Liver (tissue), 9 donors: ENCODE data around the gene LRRC18. TPM values are rescaled to one million over a fixed set of nuclear protein-coding genes. Genes with fewer than 3 reads are reported as not detected.

Source experiments
- DNase-seq: peaks from one replicate; pipeline ENCODE4 v3.0.0-alpha.2; 2017; ENCODE audit warnings: low spot score
- H3K27ac ChIP-seq, 2 donors: one replicate each; pipeline ENCODE4 v1.7.0; 2013; ENCODE audit warnings: inconsistent platforms in 2 of 2, low read length in 2 of 2, control low read depth in 1 of 2, low read depth in 1 of 2, mild to moderate bottlenecking in 1 of 2
- H3K27me3 ChIP-seq, 4 donors: one replicate each; pipeline versions ENCODE4 v1.6.1 to v1.7.0; 2013; ENCODE audit warnings: low read length in 3 of 4, inconsistent platforms in 1 of 4, mild to moderate bottlenecking in 1 of 4, moderate library complexity in 1 of 4; ENCODE audit not compliant: control insufficient read depth in 4 of 4, insufficient read depth in 4 of 4
- H3K36me3 ChIP-seq, 4 donors: one replicate each; pipeline versions ENCODE4 v1.6.1 to v1.7.0; 2013; ENCODE audit warnings: low read length in 3 of 4, mild to moderate bottlenecking in 3 of 4, low read depth in 1 of 4, moderate library complexity in 1 of 4; ENCODE audit not compliant: control insufficient read depth in 4 of 4, insufficient read depth in 3 of 4
- H3K4me1 ChIP-seq, 4 donors: one replicate each; pipeline versions ENCODE4 v1.6.1 to v1.7.0; 2013; ENCODE audit warnings: low read length in 3 of 4, mild to moderate bottlenecking in 3 of 4, moderate library complexity in 1 of 4; ENCODE audit not compliant: control insufficient read depth in 4 of 4, insufficient read depth in 4 of 4
- H3K4me3 ChIP-seq, 3 donors: one replicate each; pipeline versions ENCODE4 v1.6.1 to v1.7.0; 2013; ENCODE audit warnings: low read length in 3 of 3, control low read depth in 1 of 3, low read depth in 1 of 3, mild to moderate bottlenecking in 1 of 3
- H3K9ac ChIP-seq, 2 donors: one replicate each; pipeline ENCODE4 v1.7.0; 2013; ENCODE audit warnings: low read length in 2 of 2, mild to moderate bottlenecking in 2 of 2, moderate library complexity in 2 of 2, control low read depth in 1 of 2, low read depth in 1 of 2
- H3K9me3 ChIP-seq, 4 donors: one replicate each; pipeline versions ENCODE4 v1.6.1 to v1.7.0; 2013; ENCODE audit warnings: low read length in 3 of 4; ENCODE audit not compliant: control insufficient read depth in 4 of 4
- ATF3 ChIP-seq: IDR thresholded peaks from 2 replicates; pipeline ENCODE4 v1.6.1; 2016; ENCODE audit warnings: antibody characterized with exemption
- CTCF ChIP-seq: fragments of 150-350 bp; IDR thresholded peaks from 2 replicates; pipeline ENCODE4 v1.5.1; 2017; ENCODE audit warnings: improper control_type of control experiment, low read depth, low read length; ENCODE audit not compliant: missing input control
- EGR1 ChIP-seq, 2 donors: IDR thresholded peaks; 2 replicates each; pipeline ENCODE4 v1.6.1; 2016 to 2018; ENCODE audit warnings: antibody characterized with exemption in 2 of 2, low read depth in 2 of 2
- FOXA1 ChIP-seq: IDR thresholded peaks from 2 replicates; pipeline ENCODE4 v1.6.1; 2016; ENCODE audit warnings: antibody characterized with exemption
- FOXA2 ChIP-seq: IDR thresholded peaks from 2 replicates; pipeline ENCODE4 v1.6.1; 2016; ENCODE audit warnings: antibody characterized with exemption
- GABPA ChIP-seq, 2 donors: IDR thresholded peaks in 1 of 2; conservative IDR thresholded peaks in 1 of 2; 2 replicates each; pipeline ENCODE4 v1.6.1; 2016; ENCODE audit warnings: antibody characterized with exemption in 2 of 2, mild to moderate bottlenecking in 1 of 2, moderate library complexity in 1 of 2
- HNF4A ChIP-seq, 2 donors: conservative IDR thresholded peaks; 2 replicates each; pipeline ENCODE4 v1.6.1; 2016; ENCODE audit warnings: antibody characterized with exemption in 2 of 2, mild to moderate bottlenecking in 2 of 2
- HNF4G ChIP-seq: IDR thresholded peaks from 2 replicates; pipeline ENCODE4 v1.6.1; 2016; ENCODE audit warnings: antibody characterized with exemption
- JUND ChIP-seq, 2 donors: IDR thresholded peaks; 2 replicates each; pipeline ENCODE4 v1.6.1; 2016; ENCODE audit warnings: antibody characterized with exemption in 2 of 2
- MAX ChIP-seq: IDR thresholded peaks from 2 replicates; pipeline ENCODE4 v1.6.1; 2016; ENCODE audit warnings: antibody characterized with exemption
- NR2F2 ChIP-seq: IDR thresholded peaks from 2 replicates; pipeline ENCODE4 v1.6.1; 2016; ENCODE audit warnings: antibody characterized with exemption
- RAD21 ChIP-seq, 2 donors: IDR thresholded peaks; 2 replicates each; pipeline ENCODE4 v1.6.1; 2016; ENCODE audit warnings: antibody characterized with exemption in 2 of 2, mild to moderate bottlenecking in 2 of 2
- REST ChIP-seq: IDR thresholded peaks from 2 replicates; pipeline ENCODE4 v1.6.1; 2016; ENCODE audit warnings: antibody characterized with exemption, mild to moderate bottlenecking
- RXRA ChIP-seq, 2 donors: IDR thresholded peaks; 2 replicates each; pipeline ENCODE4 v1.6.1; 2017 to 2018; ENCODE audit warnings: antibody characterized with exemption in 2 of 2, mild to moderate bottlenecking in 1 of 2
- SP1 ChIP-seq: IDR thresholded peaks from 2 replicates; pipeline ENCODE4 v1.6.1; 2018; ENCODE audit warnings: antibody characterized with exemption, mild to moderate bottlenecking
- TAF1 ChIP-seq: conservative IDR thresholded peaks from 2 replicates; pipeline ENCODE4 v1.6.1; 2016; ENCODE audit warnings: antibody characterized with exemption, mild to moderate bottlenecking
- YY1 ChIP-seq: IDR thresholded peaks from 2 replicates; pipeline ENCODE4 v1.6.1; 2016; ENCODE audit warnings: antibody characterized with exemption, mild to moderate bottlenecking
- ZBTB33 ChIP-seq: IDR thresholded peaks from 2 replicates; pipeline ENCODE4 v1.6.1; 2016; ENCODE audit warnings: antibody characterized with exemption
- WGBS: extraction: QIAGEN DNeasy Blood & Tissue Kit; methylation state at CpG from one replicate; pipeline ENCODE4 v1.1.7; 2013; 5-methylcytosine and 5-hydroxymethylcytosine counted together
- polyA plus RNA-seq, 2 donors: library from polyadenylated mRNA; stranded (reverse) in 1 of 2; unstranded in 1 of 2; fragments of 200-250 nt in 1 of 2; fragments of >200 nt in 1 of 2; fragmentation: Nextera tagmentation in 1 of 2; extraction: Ambion mirVana in 1 of 2; gene quantifications; one replicate each; pipeline versions ENCODE4 v1.2.1 to v1.2.3, GENCODE V29; 2013 to 2015
- total RNA-seq, 2 donors: library from RNA; depleted of rRNA; stranded (reverse); fragments of >200 nt; gene quantifications; one replicate each; pipeline ENCODE4 v1.2.3, GENCODE V29; 2014
- donor health status: healthy.
- donor health status: healthy.
- donor health status: healthy.
- donor health status: healthy.
- donor health status: healthy.

The LRRC18 gene
- total and polyA plus RNA-seq, 4 donors = not detected

- Histone ChIP-seq H3K9ac (no peak overlapping the region), H3K4me1 (no peaks in the 10 kb centered on the region), H3K27me3 (no peaks in the 10 kb centered on the region), H3K36me3 (no peaks in the 10 kb centered on the region), H3K9me3 (no peaks in the 10 kb centered on the region), H3K27ac (no peak overlapping the region), H3K4me3 (no peak overlapping the region)
- TF ChIP-seq SP1 (no peak), RAD21 (IDR thresholded peaks at IDR 0.05) (no peak), HNF4G (no peak), GABPA (IDR thresholded peaks at IDR 0.05 in 1 of 2, conservative IDR thresholded peaks at IDR 0.05 in 1 of 2) (no peak), FOXA1 (no peak), YY1 (no peak), JUND (IDR thresholded peaks at IDR 0.05) (no peak)
- no peak for DNase-seq
- 91% methylated on average over 3 of the region's 3 CpGs for WGBS
These were observed 4.5 kb upstream of the LRRC18 start for GRCh38 chr10:48944171-48944570.

- H3K9me3 ChIP-seq = no peaks in the 10 kb centered on the region
- DNase-seq = no peak
- H3K27ac ChIP-seq = no peak overlapping the region
- no peaks in the 10 kb centered on the region for H3K27me3 ChIP-seq
- TF ChIP-seq RXRA (IDR thresholded peaks at IDR 0.05) (no peak), FOXA1 (no peak), YY1 (no peak), CTCF (no peak), ZBTB33 (no peak), NR2F2 (no peak), REST (no peak), JUND (IDR thresholded peaks at IDR 0.05) (no peak), TAF1 (no peak), ATF3 (no peak), MAX (no peak), HNF4A (conservative IDR thresholded peaks at IDR 0.05) (no peak), HNF4G (no peak), FOXA2 (no peak), EGR1 (IDR thresholded peaks at IDR 0.05; ENCODE audit: low read depth in 2 of 2) (no peak)
- no peak overlapping the region for H3K9ac ChIP-seq
- 95% methylated on average over 10 of the region's 10 CpGs for WGBS
- no peaks in the 10 kb centered on the region for H3K4me1 ChIP-seq
- H3K4me3 ChIP-seq = no peak overlapping the region
- no peaks in the 10 kb centered on the region for H3K36me3 ChIP-seq
These were observed 3.5 kb upstream of the LRRC18 start for GRCh38 chr10:48943096-48943495.
